ENCODE measurements around the gene NAA15.
A peak's percentile ranks its signal among the peaks of the same experiment; 100 is the strongest.

NAA15 gene

GRCh38 chr4:139450586-139450985 is 149.3 kb downstream of the NAA15 start:
- no peak overlapping the region for H3K27ac ChIP-seq (ENCODE audit: low read length)
- H3K9me3 ChIP-seq (ENCODE audit: control insufficient read depth in 2 of 2, low read length in 2 of 2) = no peaks in the 10 kb centered on the region
- no peaks in the 10 kb centered on the region for H3K36me3 ChIP-seq (ENCODE audit: control insufficient read depth in 2 of 2, insufficient read depth in 2 of 2, low read length in 2 of 2)
- H3K9ac ChIP-seq (ENCODE audit: low read length in 2 of 2) = no peak overlapping the region
- H3K27me3 ChIP-seq (ENCODE audit: control insufficient read depth in 1 of 2, insufficient read depth in 2 of 2, low read length in 2 of 2) = no peaks in the 10 kb centered on the region
- H3K4me1 ChIP-seq (ENCODE audit: control insufficient read depth, insufficient read depth, low read length) = peaks cover 13% of the 10 kb centered on the region
- H3K4me3 ChIP-seq (ENCODE audit: low read length in 2 of 2) = no peak overlapping the region

DNA sequence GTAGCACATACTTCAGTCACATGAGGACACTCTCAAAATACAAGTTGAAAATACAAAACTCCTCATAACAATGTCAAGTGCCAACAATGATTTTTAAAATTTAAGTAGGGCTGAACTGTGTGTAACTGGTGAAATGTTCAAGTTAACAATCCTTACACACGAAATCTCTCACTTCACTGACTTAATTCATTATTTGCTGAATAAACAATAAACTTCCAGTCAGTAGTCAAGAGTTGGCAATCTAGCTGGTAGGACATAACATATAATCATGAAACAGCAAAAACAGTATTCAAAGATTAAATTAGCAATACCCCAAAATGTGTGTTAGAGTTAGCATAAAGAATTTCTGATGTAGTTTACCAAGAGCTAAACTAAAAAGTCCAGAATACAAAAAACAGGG is 150.7 kb downstream of the NAA15 start:
- Histone ChIP-seq H3K27ac (ENCODE audit: low read length) (no peak overlapping the region), H3K4me3 (ENCODE audit: low read length in 2 of 2) (no peak overlapping the region), H3K27me3 (ENCODE audit: control insufficient read depth in 1 of 2, insufficient read depth in 2 of 2, low read length in 2 of 2) (no peaks in the 10 kb centered on the region), H3K4me1 (ENCODE audit: control insufficient read depth, insufficient read depth, low read length) (peaks cover 13% of the 10 kb centered on the region), H3K36me3 (ENCODE audit: control insufficient read depth in 2 of 2, insufficient read depth in 2 of 2, low read length in 2 of 2) (no peaks in the 10 kb centered on the region), H3K9me3 (ENCODE audit: control insufficient read depth in 2 of 2, low read length in 2 of 2) (no peaks in the 10 kb centered on the region), H3K9ac (ENCODE audit: low read length in 2 of 2) (peak overlapping the region in 1 of 2 donors; percentile 96)

DNA sequence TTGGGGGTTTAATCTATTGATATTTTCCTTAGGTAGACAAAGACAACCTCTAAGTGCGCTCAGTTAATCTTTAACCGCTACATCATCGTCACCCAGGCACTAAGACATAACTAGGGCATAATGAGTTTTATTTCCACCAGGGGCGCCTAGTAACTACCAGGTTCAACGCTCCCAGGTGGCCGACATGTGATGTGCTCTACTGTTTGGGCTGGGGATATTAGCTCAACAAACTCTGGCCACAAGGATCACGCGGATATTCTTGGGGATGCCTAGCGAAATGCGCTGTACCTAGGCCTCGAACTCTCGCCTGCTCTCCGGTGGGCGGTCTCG is 151.7 kb downstream of the NAA15 start:
- Histone ChIP-seq H3K4me1 (ENCODE audit: control insufficient read depth, insufficient read depth, low read length) (peaks cover 13% of the 10 kb centered on the region), H3K9me3 (ENCODE audit: control insufficient read depth in 2 of 2, low read length in 2 of 2) (no peaks in the 10 kb centered on the region), H3K27ac (ENCODE audit: low read length) (peak overlapping the region; percentile 90), H3K9ac (ENCODE audit: low read length in 2 of 2) (peak overlapping the region; percentile 96 to 97), H3K36me3 (ENCODE audit: control insufficient read depth in 2 of 2, insufficient read depth in 2 of 2, low read length in 2 of 2) (no peaks in the 10 kb centered on the region), H3K27me3 (ENCODE audit: control insufficient read depth in 1 of 2, insufficient read depth in 2 of 2, low read length in 2 of 2) (no peaks in the 10 kb centered on the region), H3K4me3 (ENCODE audit: low read length in 2 of 2) (peak overlapping the region; percentile 98 to 100)

DNA sequence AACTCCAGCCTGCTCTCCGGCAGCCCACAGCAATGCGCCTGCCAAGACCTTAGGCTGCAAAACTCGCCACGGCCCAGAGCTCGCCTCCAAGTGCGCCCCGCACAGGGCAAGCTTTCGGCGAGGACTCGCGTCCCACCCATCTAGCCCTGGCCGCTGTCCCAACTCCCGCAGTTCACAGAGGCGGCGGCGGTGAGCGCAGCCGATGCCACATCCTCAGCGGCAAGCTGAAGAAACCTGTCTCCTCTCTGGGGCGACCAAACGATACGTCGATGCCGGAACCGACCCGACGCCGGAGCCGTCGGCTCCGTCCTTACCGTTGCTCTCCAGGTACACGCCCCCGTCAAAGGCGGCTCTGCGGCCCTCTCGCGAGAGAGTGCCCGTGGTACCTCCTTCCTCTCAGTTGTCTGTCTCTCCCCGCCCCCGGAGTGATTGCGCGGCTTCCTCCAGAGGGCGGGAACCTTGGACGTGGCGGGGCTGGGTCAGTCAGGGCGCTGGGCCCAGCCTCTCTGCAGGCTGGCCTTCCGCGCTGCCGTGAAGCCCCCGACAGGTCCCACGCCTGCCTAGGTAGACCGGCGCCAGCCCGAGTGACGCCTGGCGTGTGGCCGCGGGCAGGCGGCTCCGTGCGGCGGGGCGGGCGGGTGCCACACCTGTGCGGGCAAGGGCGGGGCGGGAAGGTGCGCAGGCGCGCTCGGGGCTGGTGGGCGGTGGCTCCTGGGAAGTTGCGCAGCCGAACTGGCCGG is 152.2 kb downstream of the NAA15 start:
- H3K9me3 ChIP-seq (ENCODE audit: control insufficient read depth in 2 of 2, low read length in 2 of 2) = no peaks in the 10 kb centered on the region
- peak overlapping the region; percentile 98 to 100 for H3K4me3 ChIP-seq (ENCODE audit: low read length in 2 of 2)
- peaks cover 13% of the 10 kb centered on the region for H3K4me1 ChIP-seq (ENCODE audit: control insufficient read depth, insufficient read depth, low read length)
- H3K27me3 ChIP-seq (ENCODE audit: control insufficient read depth in 1 of 2, insufficient read depth in 2 of 2, low read length in 2 of 2) = no peaks in the 10 kb centered on the region
- peak overlapping the region; percentile 96 to 97 for H3K9ac ChIP-seq (ENCODE audit: low read length in 2 of 2)
- peak overlapping the region; percentile 90 for H3K27ac ChIP-seq (ENCODE audit: low read length)
- no peaks in the 10 kb centered on the region for H3K36me3 ChIP-seq (ENCODE audit: control insufficient read depth in 2 of 2, insufficient read depth in 2 of 2, low read length in 2 of 2)

- H3K9me3 ChIP-seq (ENCODE audit: control insufficient read depth in 2 of 2, low read length in 2 of 2) = no peaks in the 10 kb centered on the region
- peaks cover 13% of the 10 kb centered on the region for H3K4me1 ChIP-seq (ENCODE audit: control insufficient read depth, insufficient read depth, low read length)
- peak within 1 kb of the TSS; percentile 96 to 97 for H3K9ac ChIP-seq (ENCODE audit: low read length in 2 of 2)
- peak within 1 kb of the TSS; percentile 90 for H3K27ac ChIP-seq (ENCODE audit: low read length)
- H3K27me3 ChIP-seq (ENCODE audit: control insufficient read depth in 1 of 2, insufficient read depth in 2 of 2, low read length in 2 of 2) = no peaks in the 10 kb centered on the region
- H3K36me3 ChIP-seq (ENCODE audit: control insufficient read depth in 2 of 2, insufficient read depth in 2 of 2, low read length in 2 of 2) = no peaks in the 10 kb centered on the region
- peak within 1 kb of the TSS; percentile 98 to 100 for H3K4me3 ChIP-seq (ENCODE audit: low read length in 2 of 2)
These were observed 153.1 kb downstream of the NAA15 start, which contains the start of gene RAB33B for GRCh38 chr4:139454111-139455045. TSS of gene RAB33B (plus strand) at chr4:139454121. CDS start at chr4:139454196, 75 bp downstream.

DNA sequence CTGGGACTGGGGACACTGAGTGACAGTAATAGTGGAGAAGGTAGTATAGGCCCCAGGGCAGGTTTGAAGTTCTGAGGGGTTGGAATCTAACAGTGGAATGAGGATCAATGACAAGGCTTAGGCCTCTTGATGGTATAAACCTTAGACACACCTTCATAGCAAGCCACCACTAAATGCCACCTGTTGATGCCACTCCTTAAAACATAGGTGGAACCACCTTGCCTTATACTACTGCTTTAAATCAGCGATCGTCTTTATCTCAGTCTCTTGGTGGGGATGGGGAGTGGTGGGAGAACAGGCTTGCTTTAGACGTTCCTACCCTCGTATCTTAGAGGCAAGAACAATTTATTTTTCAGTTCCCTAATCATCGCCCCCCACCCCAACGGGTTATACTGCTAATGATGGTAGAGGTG is 153.8 kb downstream of the NAA15 start:
- no peaks in the 10 kb centered on the region for H3K9me3 ChIP-seq (ENCODE audit: control insufficient read depth in 2 of 2, low read length in 2 of 2)
- H3K4me3 ChIP-seq (ENCODE audit: low read length in 2 of 2) = peak overlapping the region; percentile 98 to 100
- H3K9ac ChIP-seq (ENCODE audit: low read length in 2 of 2) = peak overlapping the region; percentile 96 to 97
- no peaks in the 10 kb centered on the region for H3K36me3 ChIP-seq (ENCODE audit: control insufficient read depth in 2 of 2, insufficient read depth in 2 of 2, low read length in 2 of 2)
- no peaks in the 10 kb centered on the region for H3K27me3 ChIP-seq (ENCODE audit: control insufficient read depth in 1 of 2, insufficient read depth in 2 of 2, low read length in 2 of 2)
- peaks cover 13% of the 10 kb centered on the region for H3K4me1 ChIP-seq (ENCODE audit: control insufficient read depth, insufficient read depth, low read length)
- H3K27ac ChIP-seq (ENCODE audit: low read length) = no peak overlapping the region

DNA sequence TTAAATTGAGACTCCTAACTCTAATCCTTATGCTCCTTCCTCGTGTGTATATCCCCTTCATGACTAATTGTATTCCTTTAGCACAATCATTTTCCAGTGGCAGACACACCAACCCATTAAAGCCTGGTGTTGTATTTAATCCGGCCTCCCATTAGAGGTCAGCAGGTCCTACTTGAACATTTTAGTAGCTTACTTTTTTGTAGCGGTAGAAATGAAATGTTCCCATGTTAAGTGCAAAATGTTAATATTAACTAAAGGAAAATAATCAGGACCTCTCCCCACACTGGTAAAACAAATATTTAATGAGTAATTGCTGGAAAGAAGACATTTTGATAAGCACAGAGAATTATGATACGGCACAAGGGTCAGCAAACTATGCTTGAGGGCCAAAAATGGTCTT is 156.0 kb downstream of the NAA15 start:
- H3K4me3 ChIP-seq (ENCODE audit: low read length in 2 of 2) = no peak overlapping the region
- H3K9ac ChIP-seq (ENCODE audit: low read length in 2 of 2) = no peak overlapping the region
- H3K27me3 ChIP-seq (ENCODE audit: control insufficient read depth in 1 of 2, insufficient read depth in 2 of 2, low read length in 2 of 2) = no peaks in the 10 kb centered on the region
- H3K36me3 ChIP-seq (ENCODE audit: control insufficient read depth in 2 of 2, insufficient read depth in 2 of 2, low read length in 2 of 2) = no peaks in the 10 kb centered on the region
- peaks cover 13% of the 10 kb centered on the region for H3K4me1 ChIP-seq (ENCODE audit: control insufficient read depth, insufficient read depth, low read length)
- H3K27ac ChIP-seq (ENCODE audit: low read length) = no peak overlapping the region
- H3K9me3 ChIP-seq (ENCODE audit: control insufficient read depth in 2 of 2, low read length in 2 of 2) = no peaks in the 10 kb centered on the region

GRCh38 chr4:139458543-139458942 is 157.2 kb downstream of the NAA15 start:
- no peak overlapping the region for H3K4me3 ChIP-seq (ENCODE audit: low read length in 2 of 2)
- H3K27ac ChIP-seq (ENCODE audit: low read length) = no peak overlapping the region
- H3K36me3 ChIP-seq (ENCODE audit: control insufficient read depth in 2 of 2, insufficient read depth in 2 of 2, low read length in 2 of 2) = no peaks in the 10 kb centered on the region
- H3K9me3 ChIP-seq (ENCODE audit: control insufficient read depth in 2 of 2, low read length in 2 of 2) = no peaks in the 10 kb centered on the region
- H3K4me1 ChIP-seq (ENCODE audit: control insufficient read depth, insufficient read depth, low read length) = peaks cover 9% of the 10 kb centered on the region
- no peak overlapping the region for H3K9ac ChIP-seq (ENCODE audit: low read length in 2 of 2)
- H3K27me3 ChIP-seq (ENCODE audit: control insufficient read depth in 1 of 2, insufficient read depth in 2 of 2, low read length in 2 of 2) = no peaks in the 10 kb centered on the region

DNA sequence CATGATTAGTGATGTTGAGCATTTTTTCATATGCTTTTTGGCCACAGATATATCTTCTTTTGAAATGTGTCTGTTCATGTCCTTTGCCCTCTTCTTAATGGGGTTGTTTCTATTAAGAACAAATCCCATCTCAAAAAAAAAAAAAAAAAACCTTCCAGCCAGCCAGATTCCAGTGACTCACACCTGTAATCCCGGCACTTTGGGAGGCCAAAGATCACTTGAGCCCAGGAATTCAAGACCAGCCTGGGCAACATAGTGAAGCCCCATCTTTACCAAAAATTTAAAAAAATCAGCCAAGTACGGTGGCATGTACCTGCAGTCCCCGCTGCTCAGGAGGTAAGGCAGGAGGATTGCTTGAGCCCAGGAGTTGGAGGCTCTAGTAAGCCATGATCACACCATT is 157.7 kb downstream of the NAA15 start:
- Histone ChIP-seq H3K36me3 (ENCODE audit: control insufficient read depth in 2 of 2, insufficient read depth in 2 of 2, low read length in 2 of 2) (no peaks in the 10 kb centered on the region), H3K4me1 (ENCODE audit: control insufficient read depth, insufficient read depth, low read length) (peaks cover 9% of the 10 kb centered on the region), H3K4me3 (ENCODE audit: low read length in 2 of 2) (no peak overlapping the region), H3K27ac (ENCODE audit: low read length) (no peak overlapping the region), H3K27me3 (ENCODE audit: control insufficient read depth in 1 of 2, insufficient read depth in 2 of 2, low read length in 2 of 2) (no peaks in the 10 kb centered on the region), H3K9me3 (ENCODE audit: control insufficient read depth in 2 of 2, low read length in 2 of 2) (no peaks in the 10 kb centered on the region), H3K9ac (ENCODE audit: low read length in 2 of 2) (no peak overlapping the region)

- H3K4me1 ChIP-seq (ENCODE audit: control insufficient read depth, insufficient read depth, low read length) = no peaks in the 10 kb centered on the region
- H3K9me3 ChIP-seq (ENCODE audit: control insufficient read depth in 2 of 2, low read length in 2 of 2) = no peaks in the 10 kb centered on the region
- H3K27ac ChIP-seq (ENCODE audit: low read length) = no peak overlapping the region
These were observed 159.3 kb downstream of the NAA15 start for GRCh38 chr4:139460565-139460964.

More at GRCh38 chr4:139460565-139460964, 159.3 kb downstream of the NAA15 start:
- H3K9ac ChIP-seq (ENCODE audit: low read length in 2 of 2) = no peak overlapping the region
- no peaks in the 10 kb centered on the region for H3K27me3 ChIP-seq (ENCODE audit: control insufficient read depth in 1 of 2, insufficient read depth in 2 of 2, low read length in 2 of 2)
- H3K36me3 ChIP-seq (ENCODE audit: control insufficient read depth in 2 of 2, insufficient read depth in 2 of 2, low read length in 2 of 2) = no peaks in the 10 kb centered on the region
- no peak overlapping the region for H3K4me3 ChIP-seq (ENCODE audit: low read length in 2 of 2)
